ENCODE measurements around the gene TAS2R31.

TAS2R31 gene

DNA sequence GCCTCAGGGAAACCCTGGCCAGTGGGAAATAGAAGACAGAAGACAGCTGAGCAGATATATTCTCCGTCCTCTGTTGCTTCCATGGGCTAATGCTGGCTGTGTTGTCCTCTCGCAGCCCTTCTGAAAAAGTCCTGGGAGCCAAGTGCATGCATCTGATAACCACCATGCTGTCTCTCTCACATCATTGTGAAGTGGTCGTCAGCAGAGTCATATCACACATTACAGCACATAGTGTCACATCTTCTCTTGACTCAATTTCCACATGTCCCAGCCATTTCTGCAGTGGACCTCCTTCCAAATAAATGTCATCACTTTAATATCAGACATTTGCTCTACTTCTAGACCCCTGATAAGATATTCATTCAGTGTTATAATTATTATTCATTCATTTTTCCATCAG is 36.9 kb downstream of the TAS2R31 start:
- no peak for DNase-seq

DNA sequence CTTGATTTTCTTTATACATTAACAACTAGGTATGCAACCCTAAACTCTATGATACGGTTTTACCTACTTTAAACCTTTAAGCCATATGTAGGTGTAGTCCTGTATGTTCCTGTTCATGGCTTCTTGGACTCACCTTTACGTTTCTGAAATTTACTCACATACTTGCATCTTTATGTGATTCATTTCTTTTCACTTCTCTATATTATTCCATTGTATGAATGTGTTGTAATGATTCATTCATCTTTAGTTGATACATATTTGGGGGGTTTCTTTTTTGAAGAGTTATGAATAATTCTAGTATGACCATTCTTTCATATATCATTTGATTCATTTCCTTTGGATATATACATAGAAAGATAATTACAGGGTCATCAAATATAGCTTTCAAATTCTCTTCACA is 42.1 kb downstream of the TAS2R31 start:
- DNase-seq: no peak

DNA sequence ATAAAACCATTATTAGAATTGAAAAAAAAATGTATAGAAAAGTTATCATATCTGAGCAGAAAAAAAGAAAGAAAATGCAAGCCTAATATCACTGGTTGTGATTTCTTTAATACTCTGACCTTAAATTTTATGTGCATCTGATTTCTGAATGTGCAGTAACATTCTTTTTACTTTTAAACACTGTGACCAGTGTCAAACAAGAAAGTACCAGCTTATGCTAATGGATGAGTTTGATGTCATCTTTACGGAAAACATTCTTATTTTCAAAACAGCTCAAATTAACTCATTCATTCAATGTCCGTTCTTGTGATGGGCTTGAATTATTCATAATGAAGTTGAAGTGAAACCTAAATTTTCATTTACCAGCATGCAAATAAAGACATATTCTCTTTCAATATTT is 44.4 kb downstream of the TAS2R31 start, which contains the start of gene TAS2R50:
Gene TAS2R50, minus strand, starts transcription at position 101 of the 400 bp plus-strand sequence. Its CDS starts 52 bp downstream, at position 49.
- DNase-seq: no peak

DNA sequence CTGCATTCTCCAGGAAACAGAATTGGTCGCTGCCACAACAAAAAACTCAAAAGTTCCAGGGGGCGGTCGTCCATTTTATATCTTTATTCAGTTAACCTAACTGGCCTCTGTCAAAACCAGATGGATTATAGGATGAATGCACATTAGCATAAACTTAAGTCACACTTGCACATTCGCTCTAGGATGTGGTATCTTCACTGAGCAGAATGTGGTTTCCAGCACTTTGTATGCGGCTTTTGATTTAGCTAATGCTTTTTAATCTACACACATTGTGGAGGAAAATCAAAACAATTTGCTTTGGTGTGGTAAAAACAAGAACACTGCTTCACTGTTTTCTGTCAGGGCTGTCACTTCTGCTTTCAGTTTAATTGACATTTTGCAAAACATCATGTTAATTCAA is 49.0 kb downstream of the TAS2R31 start:
- peak; percentile 36 to 72 for DNase-seq

Data from CD4-positive, alpha-beta T cell treated with Interferon alpha-2 for 1 hour (primary cell).